B cell (primary cell): ENCODE data around the gene CHAT. TPM values are rescaled to one million over a fixed set of nuclear protein-coding genes. Genes with fewer than 3 reads are reported as not detected.

Experiments
- ATAC-seq: fragments of 200-7000 bp; cut with Tn5 transposase; one replicate; pipeline ENCODE4 v1.10.0; 2021; ENCODE audit warnings: low read depth, mild to moderate bottlenecking, moderate number of reproducible peaks, moderate library complexity
- CTCF ChIA-PET: fragments of 350-600 bp; sonication (Branson Sonifier 250); formaldehyde crosslinking; loops from one replicate; lab custom pipeline; 2021; ENCODE audit warnings: antibody characterized with exemption, inconsistent platforms; lab: Charles Lee
- POLR2A ChIA-PET: fragments of 350-600 bp; sonication (Branson Sonifier 250); formaldehyde crosslinking; loops from one replicate; lab custom pipeline; 2021; ENCODE audit warnings: antibody characterized with exemption; lab: Charles Lee
- DNase-seq: peaks from one replicate; pipeline ENCODE4 v3.0.0; 2013
- H2AFZ ChIP-seq: 2 replicates; pipeline ENCODE4 v1.6.1; 2012; ENCODE audit warnings: mild to moderate bottlenecking, low read depth, low read length; ENCODE audit not compliant: insufficient read depth, poor library complexity, severe bottlenecking
- H3K27ac ChIP-seq, 2 donors: 1 replicate in 1 of 2; 2 replicates in 1 of 2; pipeline ENCODE4 v1.5.1; 2012 to 2013; ENCODE audit warnings: low read length in 2 of 2, mild to moderate bottlenecking in 2 of 2, moderate library complexity in 1 of 2
- H3K27me3 ChIP-seq, 4 experiments: fragments of 200-600 bp in 1 of 4; sonication (generic) in 1 of 4; replicated peaks in 1 of 4; 1 replicate in 2 of 4; 2 replicates in 2 of 4; pipeline versions ENCODE4 v1.6.1 to v1.7.0; 2013 to 2016; ENCODE audit warnings: low read length in 3 of 4, mild to moderate bottlenecking in 2 of 4, mixed read lengths in 1 of 4, moderate library complexity in 1 of 4; ENCODE audit not compliant: insufficient read depth in 4 of 4, control insufficient read depth in 3 of 4; ENCODE audit errors: control extremely low read depth in 1 of 4
- H3K36me3 ChIP-seq, 2 experiments: replicated peaks in 1 of 2; 1 replicate in 1 of 2; 2 replicates in 1 of 2; pipeline versions ENCODE4 v1.6.1 to v1.7.1; 2013; ENCODE audit warnings: low read length in 1 of 2; ENCODE audit not compliant: insufficient read depth in 2 of 2, control insufficient read depth in 1 of 2; ENCODE audit errors: control extremely low read depth in 1 of 2, extremely low read depth in 1 of 2
- H3K4me1 ChIP-seq, 2 donors: fragments of 200-600 bp in 1 of 2; sonication (generic) in 1 of 2; 1 replicate in 1 of 2; 2 replicates in 1 of 2; pipeline versions ENCODE4 v1.5.1 to v1.6.1; 2013 to 2017; ENCODE audit warnings: low read length in 2 of 2; ENCODE audit not compliant: control insufficient read depth in 2 of 2, insufficient read depth in 2 of 2
- H3K4me2 ChIP-seq: replicated peaks from 2 replicates; pipeline ENCODE3; 2012; ENCODE audit warnings: mild to moderate bottlenecking, low read depth, low read length; ENCODE audit not compliant: poor library complexity, severe bottlenecking
- H3K4me3 ChIP-seq, 5 experiments: fragments of 200-600 bp in 1 of 5; sonication (generic) in 1 of 5; 1 replicate in 3 of 5; 2 replicates in 2 of 5; pipeline versions ENCODE4 v1.5.1 to v1.7.0; 2011 to 2016; ENCODE audit warnings: low read length in 4 of 5, mild to moderate bottlenecking in 4 of 5, low read depth in 2 of 5, control low read depth in 1 of 5, moderate library complexity in 1 of 5; ENCODE audit not compliant: insufficient read depth in 1 of 5; ENCODE audit errors: control extremely low read depth in 1 of 5, extremely low read depth in 1 of 5
- H3K79me2 ChIP-seq: fragments of 200-600 bp; sonication (generic); one replicate; pipeline ENCODE4 v1.6.0; 2016; ENCODE audit warnings: low read length; ENCODE audit not compliant: control insufficient read depth, insufficient read depth
- H3K9ac ChIP-seq: fragments of 200-600 bp; sonication (generic); 2 replicates; pipeline ENCODE4 v1.6.1; 2017; ENCODE audit warnings: mild to moderate bottlenecking, low read length, moderate library complexity
- H3K9me3 ChIP-seq, 3 donors: one replicate each; pipeline versions ENCODE4 v1.6.1 to v1.7.1; 2013; ENCODE audit warnings: low read length in 2 of 3; ENCODE audit not compliant: control insufficient read depth in 2 of 3, insufficient read depth in 1 of 3; ENCODE audit errors: control extremely low read depth in 1 of 3
- H4K20me1 ChIP-seq: 2 replicates; pipeline ENCODE4 v1.6.0; 2012; ENCODE audit warnings: mild to moderate bottlenecking, low read length; ENCODE audit not compliant: insufficient read depth, control insufficient read depth, poor library complexity, severe bottlenecking
- H3K27ac Mint-ChIP-seq: one replicate; pipeline ENCODE4 v1.8.0; 2021; ENCODE audit warnings: mixed read lengths
- H3K27me3 Mint-ChIP-seq: one replicate; pipeline ENCODE4 v1.8.0; 2021; ENCODE audit warnings: mixed read lengths
- H3K4me1 Mint-ChIP-seq: one replicate; pipeline ENCODE4 v1.8.0; 2021; ENCODE audit warnings: mixed read lengths
- H3K4me3 Mint-ChIP-seq: one replicate; pipeline ENCODE4 v1.8.0; 2021; ENCODE audit warnings: mixed read lengths
- H3K9me3 Mint-ChIP-seq: one replicate; pipeline ENCODE4 v1.8.0; 2022; ENCODE audit warnings: mixed read lengths; ENCODE audit not compliant: insufficient read depth
- CTCF ChIP-seq: fragments of 200-600 bp; IDR thresholded peaks from one replicate; pipeline ENCODE4 v1.8.0; 2022; ENCODE audit warnings: antibody characterized with exemption, mild to moderate bottlenecking
- EZH2 ChIP-seq: IDR thresholded peaks from 2 replicates; pipeline ENCODE4 v1.6.1; 2012; ENCODE audit warnings: borderline replicate concordance, low read depth, mild to moderate bottlenecking, moderate library complexity, low read length; ENCODE audit not compliant: insufficient read depth, poor library complexity, severe bottlenecking
- WGBS: methylation state at CpG from one replicate; pipeline ENCODE4 v1.1.5; 2013; ENCODE audit warnings: missing lambda C conversion rate; ENCODE audit not compliant: insufficient coverage; 5-methylcytosine and 5-hydroxymethylcytosine counted together
- intact Hi-C: fragments of 100-400 bp; cut with micrococcal nuclease; formaldehyde crosslinking; loops from one replicate; pipeline ENCODE4 v1.10.0; 2022
- polyA plus RNA-seq: library from polyadenylated mRNA; depleted of rRNA; stranded (reverse); fragments of >200 nt; gene quantifications from 2 replicates; pipeline ENCODE4 v1.2.3, GENCODE V29; 2012
- total RNA-seq, 2 donors: library from RNA; stranded (reverse); fragments of 120-200 nt in 1 of 2; gene quantifications; 1 replicate in 1 of 2; 2 replicates in 1 of 2; pipeline versions ENCODE4 v1.2.3 to v1.2.4, GENCODE V29; 2013 to 2022

CHAT gene
- total and polyA plus RNA-seq, 2 donors (not counting 1 experiment from before 2014, with no cell fraction given) = not detected

GRCh38 chr10:49647554-49647953 is 33.7 kb downstream of the CHAT start:
- Histone ChIP-seq H3K4me2 (no peak overlapping the region), H3K27ac (no peak overlapping the region), H2AFZ (no peak overlapping the region), H3K9me3 (no peaks in the 10 kb centered on the region), H3K79me2 (no peaks in the 10 kb centered on the region), H3K36me3 (no peaks in the 10 kb centered on the region), H3K27me3 (peaks cover 0 to 3% (median 0%) of the 10 kb centered on the region in 4 experiments), H4K20me1 (no peaks in the 10 kb centered on the region), H3K4me1 (peaks cover 0 to 6% of the 10 kb centered on the region in 2 donors), H3K4me3 (no peak overlapping the region), H3K9ac (no peak overlapping the region)
- peaks cover 28% of the 10 kb centered on the region for H3K27me3 Mint-ChIP-seq
- H3K9me3 Mint-ChIP-seq = no peaks in the 10 kb centered on the region
- intact Hi-C loops = no loop called here
- DNase-seq = no peak
- no peak overlapping the region for H3K4me3 Mint-ChIP-seq
- 83% methylated on average over 1 of the region's 4 CpGs for WGBS
- TF ChIP-seq EZH2 (no peak), CTCF (no peak)
- ATAC-seq = no peak
- no peak overlapping the region for H3K27ac Mint-ChIP-seq
- ChIA-PET CTCF (no interaction called here), POLR2A (no interaction called here)
- H3K4me1 Mint-ChIP-seq = peaks cover 10% of the 10 kb centered on the region

GRCh38 chr10:49647985-49648795 is 34.4 kb downstream of the CHAT start:
- H3K27ac Mint-ChIP-seq = no peak overlapping the region
- H3K27me3 Mint-ChIP-seq = peaks cover 23% of the 10 kb centered on the region
- Histone ChIP-seq H3K36me3 (no peaks in the 10 kb centered on the region), H3K4me1 (peaks cover 0 to 6% of the 10 kb centered on the region in 2 donors), H3K9ac (no peak overlapping the region), H3K79me2 (no peaks in the 10 kb centered on the region), H2AFZ (no peak overlapping the region), H3K4me2 (no peak overlapping the region), H3K4me3 (no peak overlapping the region), H4K20me1 (no peaks in the 10 kb centered on the region), H3K9me3 (no peaks in the 10 kb centered on the region), H3K27ac (no peak overlapping the region), H3K27me3 (no peaks in the 10 kb centered on the region)
- ChIA-PET CTCF (no interaction called here), POLR2A (no interaction called here)
- 70% methylated on average over 15 of the region's 18 CpGs for WGBS
- H3K4me3 Mint-ChIP-seq = no peak overlapping the region
- peaks cover 10% of the 10 kb centered on the region for H3K4me1 Mint-ChIP-seq
- DNase-seq (no peak), ATAC-seq (no peak)
- TF ChIP-seq CTCF = no peak
- no peak for TF ChIP-seq EZH2
- H3K9me3 Mint-ChIP-seq = no peaks in the 10 kb centered on the region
- intact Hi-C loops = no loop called here
